PC-3 (cell line): Measurements from ENCODE around the gene GPD1L. TPM values are rescaled to one million over a fixed set of nuclear protein-coding genes. Genes with fewer than 3 reads are reported as not detected.

ENCODE experiments used
- ATAC-seq: fragments of 200-7000 bp; cut with Tn5 transposase; 2 replicates; pipeline ENCODE4 v1.9.1; 2020; ENCODE audit warnings: mild to moderate bottlenecking, moderate library complexity
- BruUV-seq: library from RNA; stranded (reverse); fragments of 400-500 nt; replicated peaks from 2 replicates; lab custom pipeline; 2021; lab: Mats Ljungman, UMichigan
- CTCF ChIA-PET: fragments of 300-600 bp; sonication (Branson Sonifier 250); formaldehyde crosslinking; loops from one replicate; lab custom pipeline; 2022; ENCODE audit warnings: antibody characterized with exemption; lab: Charles Lee
- POLR2A ChIA-PET: fragments of 300-600 bp; sonication (Branson Sonifier 250); formaldehyde crosslinking; loops from one replicate; lab custom pipeline; 2022; ENCODE audit warnings: antibody characterized with exemption; ENCODE audit not compliant: unreplicated experiment; lab: Charles Lee
- DNase-seq: peaks from one replicate; pipeline ENCODE4 v3.0.0-alpha.2; 2015
- H2AFZ ChIP-seq: fragments of 300-600 bp; sonication (generic); 2 replicates; pipeline ENCODE4 v1.6.0; 2016; ENCODE audit warnings: antibody characterized with exemption, low read length
- H3F3A ChIP-seq: fragments of 300-600 bp; sonication (generic); one replicate; pipeline ENCODE4 v1.6.0; 2017; ENCODE audit warnings: antibody characterized with exemption, low read length, control low read depth, mild to moderate bottlenecking; ENCODE audit not compliant: unreplicated experiment
- H3K27ac ChIP-seq: fragments of 300-600 bp; sonication (generic); 2 replicates; pipeline ENCODE4 v1.5.1; 2016; ENCODE audit warnings: mild to moderate bottlenecking, low read length
- H3K27me3 ChIP-seq: fragments of 300-600 bp; sonication (generic); 2 replicates; pipeline ENCODE4 v1.6.1; 2016; ENCODE audit warnings: low read length, mixed read lengths
- H3K36me3 ChIP-seq: fragments of 300-600 bp; sonication (generic); 2 replicates; pipeline ENCODE4 v1.6.1; 2016; ENCODE audit warnings: low read depth, mixed run types, low read length, mixed read lengths
- H3K4me1 ChIP-seq: fragments of 300-600 bp; sonication (generic); 2 replicates; pipeline ENCODE4 v1.5.1; 2016; ENCODE audit warnings: low read length; ENCODE audit not compliant: insufficient read depth
- H3K4me2 ChIP-seq: fragments of 300-600 bp; sonication (generic); 2 replicates; pipeline ENCODE4 v1.6.0; 2016; ENCODE audit warnings: low read length
- H3K4me3 ChIP-seq: fragments of 300-600 bp; sonication (generic); 2 replicates; pipeline ENCODE4 v1.5.1; 2016; ENCODE audit warnings: mild to moderate bottlenecking, low read length, mixed read lengths
- H3K79me2 ChIP-seq: fragments of 300-600 bp; sonication (generic); 2 replicates; pipeline ENCODE4 v1.6.1; 2017; ENCODE audit warnings: low read length, mixed read lengths
- H3K9ac ChIP-seq: fragments of 300-600 bp; sonication (generic); 2 replicates; pipeline ENCODE4 v1.6.0; 2016; ENCODE audit warnings: mild to moderate bottlenecking, low read length
- H3K9me2 ChIP-seq: fragments of 300-600 bp; sonication (generic); replicated peaks from 2 replicates; pipeline ENCODE4 v1.6.1; 2016; ENCODE audit warnings: mixed run types, low read length, mixed read lengths
- H3K9me3 ChIP-seq: fragments of 300-600 bp; sonication (generic); 2 replicates; pipeline ENCODE4 v1.6.1; 2016; ENCODE audit warnings: low read length, mixed read lengths
- H4K20me1 ChIP-seq: fragments of 300-600 bp; sonication (generic); 2 replicates; pipeline ENCODE4 v1.6.1; 2016; ENCODE audit warnings: low read length, mixed read lengths
- EZH2 ChIP-seq: fragments of 300-600 bp; sonication (generic); IDR thresholded peaks from one replicate; pipeline ENCODE4 v1.6.1; 2017; ENCODE audit warnings: antibody characterized with exemption, mild to moderate bottlenecking, low read length; ENCODE audit not compliant: unreplicated experiment
- EZH2phosphoT487 ChIP-seq: fragments of 300-600 bp; sonication (generic); IDR thresholded peaks from 2 replicates; pipeline ENCODE4 v1.6.1; 2018; ENCODE audit warnings: mild to moderate bottlenecking, antibody characterized with exemption, low read length, borderline replicate concordance
- intact Hi-C: fragments of 100-400 bp; cut with micrococcal nuclease; formaldehyde crosslinking; loops from 2 replicates; pipeline ENCODE4 v1.9.0; 2023
- total RNA-seq: library from RNA; depleted of rRNA; stranded (reverse); fragments of >200 nt; gene quantifications from 2 replicates; pipeline ENCODE4 v1.2.3, GENCODE V29; 2014
- TF ChIP-seq, protein P1 (sequence below): fragments of 300-600 bp; sonication (generic); conservative IDR thresholded peaks from 2 replicates; pipeline ENCODE4 v1.5.1; 2017; ENCODE audit warnings: antibody characterized with exemption, low read depth, mild to moderate bottlenecking, low read length

The GPD1L gene
- total RNA-seq, 1 experiment from 2014 or later = 33.7 TPM

DNA sequence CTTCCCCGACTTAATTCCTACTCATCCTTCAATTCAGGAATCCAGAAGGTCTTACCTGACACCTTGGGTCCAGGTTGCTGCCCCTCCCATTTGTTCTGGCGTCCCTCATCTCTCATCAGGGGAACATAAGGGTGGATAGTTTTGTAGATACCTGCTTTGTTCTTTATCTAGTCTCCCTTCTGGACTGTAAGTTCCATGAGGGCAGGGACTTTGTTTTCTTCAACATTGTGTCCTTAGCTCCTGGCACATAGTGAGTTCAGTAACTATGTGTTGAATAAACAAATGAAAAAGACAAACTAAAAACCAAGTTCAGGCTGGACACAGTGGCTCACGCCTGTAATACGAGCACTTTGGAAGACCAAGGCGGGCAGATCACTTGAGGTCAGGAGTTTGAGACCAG, 13.2 kb upstream of the GPD1L start:
- TF ChIP-seq EZH2phosphoT487 (no peak), EZH2 (no peak)
- TF ChIP-seq, protein P1, sequence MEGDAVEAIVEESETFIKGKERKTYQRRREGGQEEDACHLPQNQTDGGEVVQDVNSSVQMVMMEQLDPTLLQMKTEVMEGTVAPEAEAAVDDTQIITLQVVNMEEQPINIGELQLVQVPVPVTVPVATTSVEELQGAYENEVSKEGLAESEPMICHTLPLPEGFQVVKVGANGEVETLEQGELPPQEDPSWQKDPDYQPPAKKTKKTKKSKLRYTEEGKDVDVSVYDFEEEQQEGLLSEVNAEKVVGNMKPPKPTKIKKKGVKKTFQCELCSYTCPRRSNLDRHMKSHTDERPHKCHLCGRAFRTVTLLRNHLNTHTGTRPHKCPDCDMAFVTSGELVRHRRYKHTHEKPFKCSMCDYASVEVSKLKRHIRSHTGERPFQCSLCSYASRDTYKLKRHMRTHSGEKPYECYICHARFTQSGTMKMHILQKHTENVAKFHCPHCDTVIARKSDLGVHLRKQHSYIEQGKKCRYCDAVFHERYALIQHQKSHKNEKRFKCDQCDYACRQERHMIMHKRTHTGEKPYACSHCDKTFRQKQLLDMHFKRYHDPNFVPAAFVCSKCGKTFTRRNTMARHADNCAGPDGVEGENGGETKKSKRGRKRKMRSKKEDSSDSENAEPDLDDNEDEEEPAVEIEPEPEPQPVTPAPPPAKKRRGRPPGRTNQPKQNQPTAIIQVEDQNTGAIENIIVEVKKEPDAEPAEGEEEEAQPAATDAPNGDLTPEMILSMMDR = no peak
- H3K9me2 ChIP-seq = no peaks in the 10 kb centered on the region
- ChIA-PET POLR2A (no interaction called here), CTCF (no interaction called here)
- no peaks in the 10 kb centered on the region for H3K27me3 ChIP-seq
- ATAC-seq (no peak), DNase-seq (no peak)
- no peak overlapping the region for H3K9ac ChIP-seq
- H3K4me1 ChIP-seq = no peaks in the 10 kb centered on the region
- BruUV-seq = no TSS peak
- no peaks in the 10 kb centered on the region for H3K79me2 ChIP-seq
- H3F3A ChIP-seq = no peaks in the 10 kb centered on the region
- H3K27ac ChIP-seq = no peak overlapping the region
- H2AFZ ChIP-seq = no peak overlapping the region
- intact Hi-C loops = no loop called here
- H3K36me3 ChIP-seq = no peaks in the 10 kb centered on the region
- H4K20me1 ChIP-seq = no peaks in the 10 kb centered on the region
- no peak overlapping the region for H3K4me3 ChIP-seq
- H3K4me2 ChIP-seq = no peak overlapping the region
- H3K9me3 ChIP-seq = peaks cover 7% of the 10 kb centered on the region; the same call in 1 of the 2 replicates

- no peaks in the 10 kb centered on the region for H3K36me3 ChIP-seq
- H3K4me2 ChIP-seq = no peak overlapping the region
- no peaks in the 10 kb centered on the region for H4K20me1 ChIP-seq
- BruUV-seq = no TSS peak
- no peak overlapping the region for H2AFZ ChIP-seq
- H3K4me1 ChIP-seq = no peaks in the 10 kb centered on the region
- H3K27ac ChIP-seq = no peak overlapping the region
- CTCF ChIA-PET = no interaction called here
- no peaks in the 10 kb centered on the region for H3K27me3 ChIP-seq
- TF ChIP-seq EZH2phosphoT487 = no peak
- TF ChIP-seq, protein P1 = no peak
- TF ChIP-seq EZH2 = no peak
- peak; percentile 79 for ATAC-seq
- no peaks in the 10 kb centered on the region for H3K79me2 ChIP-seq
- no peak overlapping the region for H3K9ac ChIP-seq
- no peaks in the 10 kb centered on the region for H3F3A ChIP-seq
- H3K9me3 ChIP-seq = no peaks in the 10 kb centered on the region
- H3K4me3 ChIP-seq = no peak overlapping the region
- H3K9me2 ChIP-seq = no peaks in the 10 kb centered on the region
- DNase-seq = peak; percentile 47
- POLR2A ChIA-PET = no interaction called here
- intact Hi-C loops = no loop called here
Measured at GRCh38 chr3:32095431-32095830, 11.0 kb upstream of the GPD1L start.

DNA sequence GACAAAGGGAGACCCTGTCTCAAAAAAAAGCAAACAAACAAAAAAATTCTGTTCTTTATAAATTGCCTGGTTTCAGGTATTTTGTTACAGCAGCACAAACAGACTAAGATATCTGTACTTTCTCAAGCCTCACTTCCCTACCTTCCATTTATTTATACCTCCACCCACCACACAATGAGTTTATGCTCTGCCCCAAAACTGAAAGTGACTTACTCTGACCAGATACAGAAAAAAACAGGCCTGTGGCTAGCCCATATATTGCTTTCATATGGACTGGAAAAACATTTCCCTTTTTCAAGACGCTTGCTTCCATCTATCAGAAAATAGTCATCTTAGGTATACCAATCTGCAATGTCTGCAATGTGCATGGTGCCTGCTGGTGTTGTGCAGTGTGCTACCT, 8.7 kb upstream of the GPD1L start:
- Histone ChIP-seq H2AFZ (no peak overlapping the region), H3K9me2 (no peaks in the 10 kb centered on the region), H4K20me1 (no peaks in the 10 kb centered on the region), H3K36me3 (peaks cover 4% of the 10 kb centered on the region; the same call in 1 of the 2 replicates), H3K9ac (no peak overlapping the region), H3K27ac (no peak overlapping the region), H3K9me3 (peaks cover 3% of the 10 kb centered on the region; the same call in 1 of the 2 replicates), H3F3A (no peaks in the 10 kb centered on the region), H3K4me1 (no peaks in the 10 kb centered on the region), H3K27me3 (no peaks in the 10 kb centered on the region), H3K4me2 (no peak overlapping the region), H3K4me3 (no peak overlapping the region), H3K79me2 (no peaks in the 10 kb centered on the region)
- DNase-seq (no peak), ATAC-seq (no peak)
- TF ChIP-seq EZH2phosphoT487 = no peak
- TF ChIP-seq EZH2 = no peak
- TF ChIP-seq, protein P1 = no peak
- ChIA-PET POLR2A (no interaction called here), CTCF (no interaction called here)
- BruUV-seq = no TSS peak
- intact Hi-C loops = no loop called here
